ENCODE measurements around the gene TAF4B.
A peak's percentile ranks its signal among the peaks of the same experiment; 100 is the strongest.

Gene TAF4B

DNA sequence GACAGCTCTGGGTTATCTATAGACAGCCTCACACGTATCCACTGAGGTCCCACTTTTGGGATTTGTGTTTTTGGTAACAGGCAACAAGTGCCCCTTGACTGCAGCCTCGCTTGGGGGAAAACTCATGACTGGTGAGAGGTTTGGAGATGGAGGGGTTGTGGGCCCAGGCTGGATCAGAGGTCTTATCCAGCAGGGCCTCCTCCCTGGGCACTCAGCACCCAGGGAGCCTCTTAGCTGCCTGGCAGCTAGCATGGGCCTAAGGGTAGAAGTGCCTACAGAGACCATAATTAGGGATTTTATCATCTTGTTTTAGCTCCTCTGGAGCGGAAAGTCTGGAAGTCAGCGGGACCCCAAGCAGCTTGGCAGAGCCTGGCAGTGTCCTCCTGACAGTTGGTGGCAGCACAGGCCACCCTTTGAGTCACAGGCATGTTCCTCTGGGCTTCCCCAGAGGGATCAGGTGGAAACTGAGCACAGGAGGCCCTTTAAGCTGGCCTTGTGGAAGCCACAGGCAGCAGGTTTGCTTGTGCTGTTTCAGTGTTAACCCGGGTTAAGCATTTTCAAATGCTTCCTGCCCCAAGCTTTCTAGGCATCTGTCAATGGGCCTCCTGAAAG, 179.1 kb downstream of the TAF4B start:
- no peak for TF ChIP-seq POLR2A (IDR thresholded peaks at IDR 0.05; ENCODE audit: low read depth, low read length)
- TF ChIP-seq POLR2AphosphoS5 (IDR thresholded peaks at IDR 0.05; ENCODE audit: low read depth, low read length) = no peak
- TF ChIP-seq TAF1 (IDR thresholded peaks at IDR 0.05; ENCODE audit: borderline replicate concordance, low read depth, low read length) = no peak
- peak; percentile 42 for DNase-seq (ENCODE audit: insufficient read length)
- no peak for FAIRE-seq

DNA sequence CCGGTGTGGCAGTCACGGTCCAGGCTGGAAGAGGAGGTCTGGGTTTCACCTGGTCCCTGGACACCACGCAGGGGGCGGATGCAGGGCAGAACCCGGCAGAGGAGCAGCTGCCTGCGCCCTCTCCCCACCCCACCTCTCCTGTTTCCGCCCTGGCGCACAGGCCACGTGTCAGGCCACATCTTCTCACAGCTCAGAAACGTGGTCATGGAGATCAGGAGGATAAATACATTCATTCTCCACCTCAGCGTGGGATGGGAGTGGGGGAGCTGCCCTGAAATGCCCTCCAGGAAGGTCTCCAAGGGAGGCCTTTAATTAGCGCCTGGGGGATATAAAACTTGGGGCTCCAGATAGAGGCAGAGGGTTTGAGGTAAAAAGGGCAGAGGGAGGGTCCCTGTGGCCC, 180.1 kb downstream of the TAF4B start:
- DNase-seq (ENCODE audit: insufficient read length) (no peak), FAIRE-seq (no peak)

DNA sequence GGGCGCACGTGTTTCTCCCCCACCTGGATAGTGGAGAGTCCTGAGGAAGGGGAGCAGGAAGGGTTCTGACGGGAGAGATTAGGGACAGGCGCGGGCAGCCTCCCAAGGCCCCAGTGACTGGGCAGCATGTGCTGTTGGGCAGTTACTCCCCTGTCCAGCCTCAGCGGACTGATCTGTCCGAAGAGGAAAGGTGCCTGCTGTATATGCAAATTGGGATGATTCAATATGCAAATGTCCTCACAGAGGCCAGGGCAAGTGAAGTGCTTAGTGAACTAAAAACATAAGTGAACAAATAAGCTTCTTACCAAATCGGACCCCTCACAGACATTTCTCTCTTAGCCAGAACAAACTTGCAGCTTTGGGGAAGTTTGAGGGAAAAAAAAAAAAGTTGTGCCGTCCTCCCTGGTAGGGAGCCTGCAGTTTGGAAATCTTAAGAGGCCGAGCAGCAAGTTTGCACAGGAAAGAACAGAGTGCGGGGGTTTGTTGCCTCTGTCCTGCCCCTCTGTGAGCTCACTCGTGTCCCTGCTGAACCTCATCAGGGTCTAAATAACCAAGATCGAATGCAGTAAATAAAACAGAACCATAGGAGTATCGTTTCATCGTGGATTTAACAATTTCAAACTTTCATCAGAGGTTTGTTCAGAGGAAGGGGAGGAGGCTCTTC, 180.7 kb downstream of the TAF4B start:
- DNase-seq (ENCODE audit: insufficient read length) (no peak), FAIRE-seq (no peak)
- no peak for TF ChIP-seq POLR2AphosphoS5 (IDR thresholded peaks at IDR 0.05; ENCODE audit: low read depth, low read length)
- no peak for TF ChIP-seq POLR2A (IDR thresholded peaks at IDR 0.05; ENCODE audit: low read depth, low read length)
- no peak for TF ChIP-seq TAF1 (IDR thresholded peaks at IDR 0.05; ENCODE audit: borderline replicate concordance, low read depth, low read length)

More for the DNA sequence above, 180.1 kb downstream of the TAF4B start:
- TF ChIP-seq POLR2A (IDR thresholded peaks at IDR 0.05; ENCODE audit: low read depth, low read length) = no peak
- TF ChIP-seq POLR2AphosphoS5 (IDR thresholded peaks at IDR 0.05; ENCODE audit: low read depth, low read length) = no peak
- no peak for TF ChIP-seq TAF1 (IDR thresholded peaks at IDR 0.05; ENCODE audit: borderline replicate concordance, low read depth, low read length)

DNA sequence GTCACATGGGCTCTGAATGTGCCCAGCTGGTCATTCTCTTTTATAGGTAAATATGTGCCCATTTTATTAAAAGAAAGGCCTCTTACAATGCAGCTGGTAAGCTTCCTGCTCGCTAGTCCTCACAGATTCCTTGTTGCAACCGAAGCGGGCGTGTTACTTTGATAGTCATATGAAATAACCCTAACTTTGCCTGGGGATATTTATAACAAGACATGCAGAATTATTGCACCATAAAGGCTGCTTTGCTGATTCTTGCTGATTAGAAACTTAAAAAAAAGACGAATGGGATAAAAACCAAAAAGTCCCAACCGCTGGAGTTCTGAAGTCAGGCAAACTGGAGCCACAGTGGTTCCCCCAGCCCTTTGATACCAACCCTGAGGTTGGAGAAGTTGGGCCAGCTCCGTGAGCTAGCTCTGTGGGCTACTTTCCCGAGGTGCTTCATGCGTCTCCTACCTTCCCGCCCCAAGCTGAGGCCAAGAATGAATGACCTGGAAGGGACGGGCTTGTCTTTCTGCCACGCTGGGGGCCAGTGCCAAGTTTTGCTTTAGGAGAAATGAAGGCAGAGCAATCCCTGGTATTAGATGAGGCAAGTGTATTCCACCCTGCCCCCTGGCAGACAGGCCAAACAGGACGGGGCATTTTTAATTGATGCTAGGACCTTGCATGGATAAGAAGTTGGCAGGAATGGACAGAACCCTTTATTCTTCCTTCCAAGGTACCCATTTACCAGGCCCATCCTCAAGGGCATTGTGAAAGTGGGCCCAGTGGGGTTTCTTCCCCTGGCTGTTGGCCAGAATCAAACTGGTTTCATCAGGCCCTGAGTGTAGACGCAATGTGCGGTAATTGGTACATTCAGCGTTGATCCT, 181.7 kb downstream of the TAF4B start:
- no peak for DNase-seq (ENCODE audit: insufficient read length)
- TF ChIP-seq POLR2A (IDR thresholded peaks at IDR 0.05; ENCODE audit: low read depth, low read length) (no peak), TAF1 (IDR thresholded peaks at IDR 0.05; ENCODE audit: borderline replicate concordance, low read depth, low read length) (no peak), POLR2AphosphoS5 (IDR thresholded peaks at IDR 0.05; ENCODE audit: low read depth, low read length) (no peak)
- FAIRE-seq = no peak

DNA sequence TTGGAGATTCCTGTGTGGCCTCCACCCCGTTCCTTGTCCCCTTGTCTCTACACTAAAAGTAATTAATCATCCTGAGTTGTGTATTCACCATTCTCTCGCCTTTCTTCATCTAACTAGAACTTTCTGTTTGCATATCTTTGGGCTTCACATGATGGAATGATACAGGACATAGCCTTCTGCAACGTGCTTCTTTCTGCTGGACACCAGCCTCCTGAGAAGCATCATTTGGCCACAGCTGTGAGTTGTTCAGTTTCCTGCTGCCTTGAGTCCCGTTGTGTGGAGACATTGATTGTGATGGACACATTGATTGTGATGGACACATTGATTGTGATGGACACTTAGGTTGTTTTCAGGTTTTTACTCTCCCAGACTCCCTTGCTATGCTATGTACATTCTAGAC, 182.8 kb downstream of the TAF4B start:
- no peak for DNase-seq (ENCODE audit: insufficient read length)
- TF ChIP-seq TAF1 (IDR thresholded peaks at IDR 0.05; ENCODE audit: borderline replicate concordance, low read depth, low read length) (no peak), POLR2A (IDR thresholded peaks at IDR 0.05; ENCODE audit: low read depth, low read length) (no peak), POLR2AphosphoS5 (IDR thresholded peaks at IDR 0.05; ENCODE audit: low read depth, low read length) (no peak)
- FAIRE-seq = no peak

DNA sequence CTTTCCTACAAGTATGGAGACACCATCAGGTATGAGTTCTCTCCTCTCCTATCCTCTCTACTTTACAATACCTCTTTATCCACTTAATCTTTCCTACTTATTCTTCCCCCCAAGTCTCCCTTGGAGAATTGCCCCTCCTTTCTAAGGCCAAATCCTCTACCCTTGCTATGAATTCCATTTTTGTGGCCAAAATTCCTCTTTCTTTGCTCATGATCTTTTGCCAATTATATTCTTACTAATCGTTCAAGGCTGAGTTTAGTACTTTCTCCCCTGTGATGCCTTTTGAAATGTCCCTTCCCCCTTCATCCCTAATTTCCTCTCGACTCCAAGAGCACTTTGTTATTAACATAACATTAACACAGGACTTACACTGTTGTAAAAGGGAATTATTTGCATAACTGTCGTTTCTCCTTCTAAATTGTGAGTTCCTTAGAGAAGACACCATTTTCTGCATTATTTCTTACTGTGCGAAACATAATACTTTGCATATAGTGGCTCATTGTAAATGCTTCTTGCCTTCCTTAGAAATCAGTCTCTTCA, 188.7 kb downstream of the TAF4B start:
- no peak for DNase-seq (ENCODE audit: insufficient read length)
- no peak for TF ChIP-seq POLR2AphosphoS5 (IDR thresholded peaks at IDR 0.05; ENCODE audit: low read depth, low read length)
- no peak for TF ChIP-seq TAF1 (IDR thresholded peaks at IDR 0.05; ENCODE audit: borderline replicate concordance, low read depth, low read length)
- TF ChIP-seq POLR2A (IDR thresholded peaks at IDR 0.05; ENCODE audit: low read depth, low read length) = no peak
- no peak for FAIRE-seq

DNA sequence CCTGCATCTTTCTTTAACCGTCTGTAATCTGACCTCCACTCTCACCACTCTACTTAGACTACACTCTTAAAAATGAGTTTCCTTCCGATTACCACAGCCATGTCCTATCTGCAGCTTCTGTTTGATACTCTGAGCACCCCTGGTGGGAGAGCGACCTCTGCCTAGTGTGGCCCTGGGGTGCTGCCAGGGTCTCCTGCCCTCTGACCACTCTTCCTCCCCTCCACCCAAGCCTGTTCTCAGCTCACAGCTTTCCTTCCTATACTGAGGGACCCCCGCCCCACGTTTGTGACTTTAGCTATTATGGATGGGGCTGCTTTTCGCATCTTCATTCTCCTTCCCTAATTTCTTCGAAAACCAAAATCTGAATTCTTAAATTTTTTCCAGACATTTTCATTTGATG, 189.4 kb downstream of the TAF4B start:
- no peak for FAIRE-seq
- TF ChIP-seq TAF1 (IDR thresholded peaks at IDR 0.05; ENCODE audit: borderline replicate concordance, low read depth, low read length) (no peak), POLR2A (IDR thresholded peaks at IDR 0.05; ENCODE audit: low read depth, low read length) (no peak), POLR2AphosphoS5 (IDR thresholded peaks at IDR 0.05; ENCODE audit: low read depth, low read length) (no peak)

DNA sequence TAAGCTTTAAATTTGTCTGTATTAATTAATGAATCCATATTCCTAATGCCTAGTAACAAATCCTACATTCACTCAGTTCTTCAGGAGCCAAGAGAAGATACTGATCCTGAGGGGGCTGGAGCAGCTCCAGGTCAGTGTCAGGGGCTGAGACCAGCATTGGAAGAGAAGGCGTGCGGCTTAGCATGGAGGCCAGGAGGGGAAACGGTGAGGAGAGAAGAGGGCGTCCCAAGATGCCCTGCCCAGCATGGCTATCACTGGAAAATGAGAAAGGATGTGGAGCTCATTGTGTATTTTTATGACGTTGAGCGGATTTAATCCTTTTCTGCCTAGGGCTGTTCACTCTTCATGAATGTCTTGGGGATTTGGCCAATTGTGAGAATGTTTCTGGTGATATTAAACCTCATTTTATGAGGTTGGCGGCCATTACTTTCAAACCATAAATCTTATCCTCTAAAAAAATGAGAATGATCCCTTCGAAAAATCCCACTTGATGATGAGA, 190.5 kb downstream of the TAF4B start:
- DNase-seq (ENCODE audit: insufficient read length) (no peak), FAIRE-seq (no peak)
- TF ChIP-seq POLR2AphosphoS5 (IDR thresholded peaks at IDR 0.05; ENCODE audit: low read depth, low read length) = no peak
- TF ChIP-seq TAF1 (IDR thresholded peaks at IDR 0.05; ENCODE audit: borderline replicate concordance, low read depth, low read length) = no peak
- no peak for TF ChIP-seq POLR2A (IDR thresholded peaks at IDR 0.05; ENCODE audit: low read depth, low read length)

More for the DNA sequence above, 189.4 kb downstream of the TAF4B start:
- DNase-seq (ENCODE audit: insufficient read length) = no peak

DNA sequence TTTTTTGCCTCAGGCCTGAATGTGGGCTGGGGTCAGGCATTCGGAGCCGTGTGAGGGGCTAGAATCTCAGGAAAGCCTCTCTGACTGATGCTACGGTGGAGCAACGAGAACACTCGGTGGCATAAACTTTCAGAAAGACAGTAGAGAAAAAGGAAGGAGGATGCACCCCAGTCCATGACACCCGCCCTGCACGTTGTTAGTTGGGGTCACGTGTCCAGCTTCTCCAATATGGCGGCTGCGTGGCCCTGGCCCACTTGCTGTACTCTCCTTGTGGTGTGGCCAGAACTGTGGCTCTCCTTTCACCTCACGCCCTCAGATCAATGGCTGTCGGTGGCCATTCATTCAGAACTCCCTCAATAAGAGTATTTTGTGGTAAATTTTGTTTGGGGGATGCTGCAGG, 190.9 kb downstream of the TAF4B start:
- FAIRE-seq = no peak

DNA sequence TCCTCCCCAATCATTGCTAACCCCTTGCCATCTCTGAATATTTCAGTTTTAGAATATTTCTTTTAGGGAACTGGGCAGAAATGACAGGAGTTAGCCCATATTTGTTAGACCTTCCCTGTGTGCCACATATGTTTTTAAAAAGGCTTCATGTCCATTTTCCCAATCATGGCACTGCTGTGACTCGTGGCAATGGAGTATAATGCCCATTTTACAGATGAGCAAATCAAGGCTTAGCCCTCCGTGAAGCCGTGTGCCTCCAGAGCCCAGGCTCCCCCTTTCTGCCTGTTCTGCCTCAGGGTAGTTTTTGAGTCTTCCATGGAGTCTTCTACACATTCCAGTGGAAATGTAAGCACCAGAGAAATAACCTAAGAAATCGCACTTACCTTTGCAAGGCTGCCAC, 192.0 kb downstream of the TAF4B start:
- TF ChIP-seq POLR2AphosphoS5 (IDR thresholded peaks at IDR 0.05; ENCODE audit: low read depth, low read length) = no peak
- TF ChIP-seq TAF1 (IDR thresholded peaks at IDR 0.05; ENCODE audit: borderline replicate concordance, low read depth, low read length) = no peak
- no peak for TF ChIP-seq POLR2A (IDR thresholded peaks at IDR 0.05; ENCODE audit: low read depth, low read length)
- no peak for DNase-seq (ENCODE audit: insufficient read length)
- no peak for FAIRE-seq

More for the DNA sequence above, 190.9 kb downstream of the TAF4B start:
- TF ChIP-seq TAF1 (IDR thresholded peaks at IDR 0.05; ENCODE audit: borderline replicate concordance, low read depth, low read length) = no peak
- no peak for TF ChIP-seq POLR2AphosphoS5 (IDR thresholded peaks at IDR 0.05; ENCODE audit: low read depth, low read length)
- no peak for TF ChIP-seq POLR2A (IDR thresholded peaks at IDR 0.05; ENCODE audit: low read depth, low read length)
- no peak for DNase-seq (ENCODE audit: insufficient read length)

DNA sequence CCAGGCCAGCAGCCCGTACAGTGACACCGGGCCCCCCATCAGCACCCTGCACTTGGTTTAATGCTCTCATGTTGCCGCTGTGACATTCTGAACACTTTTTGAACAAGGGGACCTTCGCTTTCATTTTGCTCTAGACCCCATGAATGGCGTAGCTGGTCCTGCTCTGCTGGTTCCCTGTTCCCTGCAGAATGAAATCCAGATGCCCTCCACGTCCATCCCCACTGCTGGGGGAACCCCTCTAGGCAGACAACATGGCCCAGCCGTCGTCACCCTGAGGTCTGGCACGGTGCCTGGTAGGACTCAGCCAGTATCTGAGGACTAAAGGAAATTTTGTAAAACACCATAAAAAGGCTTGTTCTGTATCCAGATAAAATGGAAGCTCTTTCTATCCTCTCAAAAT, 193.5 kb downstream of the TAF4B start:
- DNase-seq (ENCODE audit: insufficient read length) (no peak), FAIRE-seq (no peak)
- no peak for TF ChIP-seq POLR2AphosphoS5 (IDR thresholded peaks at IDR 0.05; ENCODE audit: low read depth, low read length)
- TF ChIP-seq POLR2A (IDR thresholded peaks at IDR 0.05; ENCODE audit: low read depth, low read length) = no peak
- no peak for TF ChIP-seq TAF1 (IDR thresholded peaks at IDR 0.05; ENCODE audit: borderline replicate concordance, low read depth, low read length)

Measured in GM12892 (cell line).